ENCODE data around the gene IPMK. TPM values are rescaled to one million over a fixed set of nuclear protein-coding genes. Genes with fewer than 3 reads are reported as not detected.
A peak's percentile ranks its signal among the peaks of the same experiment; 100 is the strongest.

Gene IPMK
- polyA plus RNA-seq, 1 experiment = 3.1 TPM

- DNase-seq (ENCODE audit: low read depth, low spot score) = no peak
- H3K9me3 ChIP-seq (ENCODE audit: control insufficient read depth, insufficient read depth, low read length) = no peaks in the 10 kb centered on the region
- CTCF ChIA-PET = interaction anchor here (0.6 to 7.4 kb wide), 5 partner anchors 28 to 119 kb away, joined by 3 to 266 read pairs (median 6); no protein-coding TSS in a partner anchor
- POLR2A ChIA-PET = no interaction called here
- TF ChIP-seq, protein P1, sequence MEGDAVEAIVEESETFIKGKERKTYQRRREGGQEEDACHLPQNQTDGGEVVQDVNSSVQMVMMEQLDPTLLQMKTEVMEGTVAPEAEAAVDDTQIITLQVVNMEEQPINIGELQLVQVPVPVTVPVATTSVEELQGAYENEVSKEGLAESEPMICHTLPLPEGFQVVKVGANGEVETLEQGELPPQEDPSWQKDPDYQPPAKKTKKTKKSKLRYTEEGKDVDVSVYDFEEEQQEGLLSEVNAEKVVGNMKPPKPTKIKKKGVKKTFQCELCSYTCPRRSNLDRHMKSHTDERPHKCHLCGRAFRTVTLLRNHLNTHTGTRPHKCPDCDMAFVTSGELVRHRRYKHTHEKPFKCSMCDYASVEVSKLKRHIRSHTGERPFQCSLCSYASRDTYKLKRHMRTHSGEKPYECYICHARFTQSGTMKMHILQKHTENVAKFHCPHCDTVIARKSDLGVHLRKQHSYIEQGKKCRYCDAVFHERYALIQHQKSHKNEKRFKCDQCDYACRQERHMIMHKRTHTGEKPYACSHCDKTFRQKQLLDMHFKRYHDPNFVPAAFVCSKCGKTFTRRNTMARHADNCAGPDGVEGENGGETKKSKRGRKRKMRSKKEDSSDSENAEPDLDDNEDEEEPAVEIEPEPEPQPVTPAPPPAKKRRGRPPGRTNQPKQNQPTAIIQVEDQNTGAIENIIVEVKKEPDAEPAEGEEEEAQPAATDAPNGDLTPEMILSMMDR (IDR thresholded peaks at IDR 0.05; ENCODE audit: low read depth, low read length) = no peak
- no peaks in the 10 kb centered on the region for H3K27me3 ChIP-seq (ENCODE audit: control insufficient read depth, insufficient read depth, low read length)
- no peak overlapping the region for H3K4me3 ChIP-seq (ENCODE audit: low read depth, low read length)
- H3K27ac ChIP-seq (ENCODE audit: low read depth, low read length) = no peak overlapping the region
Measured at GRCh38 chr10:58180666-58181065, 87.0 kb downstream of the IPMK start.

DNA sequence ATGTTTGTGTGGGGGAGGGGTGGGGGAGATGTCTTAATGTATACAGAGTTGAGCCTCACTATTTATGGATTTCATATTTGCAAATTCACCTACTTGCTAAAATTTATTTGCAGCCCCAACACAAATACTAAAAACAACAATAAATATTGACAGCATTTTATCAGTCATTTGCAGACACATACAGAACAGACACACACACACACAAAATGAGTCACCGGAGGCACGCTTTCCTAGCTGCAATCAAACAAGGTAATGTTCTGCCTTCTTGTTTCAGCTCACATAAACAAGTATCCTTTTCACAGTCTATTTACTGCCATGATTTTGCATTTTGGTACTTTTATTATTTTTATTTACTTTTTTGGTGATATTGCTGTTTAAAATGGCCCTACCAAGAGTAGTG is 88.5 kb downstream of the IPMK start:
- Histone ChIP-seq H3K27ac (ENCODE audit: low read depth, low read length) (no peak overlapping the region), H3K27me3 (ENCODE audit: control insufficient read depth, insufficient read depth, low read length) (no peaks in the 10 kb centered on the region), H3K4me3 (ENCODE audit: low read depth, low read length) (no peak overlapping the region), H3K9me3 (ENCODE audit: control insufficient read depth, insufficient read depth, low read length) (no peaks in the 10 kb centered on the region)
- TF ChIP-seq, protein P1 (IDR thresholded peaks at IDR 0.05; ENCODE audit: low read depth, low read length) = no peak
- POLR2A ChIA-PET = no interaction called here
- CTCF ChIA-PET = interaction anchor here (0.5 to 7.4 kb wide), 10 partner anchors 10 to 206 kb away, joined by 3 to 266 read pairs (median 10); partner anchors contain the start of gene TFAM
- no peak for DNase-seq (ENCODE audit: low read depth, low spot score)

GRCh38 chr10:58178811-58179210 is 88.9 kb downstream of the IPMK start:
- no peaks in the 10 kb centered on the region for H3K9me3 ChIP-seq (ENCODE audit: control insufficient read depth, insufficient read depth, low read length)
- ChIA-PET POLR2A (no interaction called here), CTCF (interaction anchor here (0.5 to 7.4 kb wide), 21 partner anchors 10 to 212 kb away, joined by 3 to 266 read pairs (median 5); partner anchors contain the start of gene TFAM)
- H3K27me3 ChIP-seq (ENCODE audit: control insufficient read depth, insufficient read depth, low read length) = no peaks in the 10 kb centered on the region
- DNase-seq (ENCODE audit: low read depth, low spot score) = peak; percentile 20
- no peak overlapping the region for H3K27ac ChIP-seq (ENCODE audit: low read depth, low read length)
- TF ChIP-seq, protein P1 (IDR thresholded peaks at IDR 0.05; ENCODE audit: low read depth, low read length) = no peak
- H3K4me3 ChIP-seq (ENCODE audit: low read depth, low read length) = no peak overlapping the region

DNA sequence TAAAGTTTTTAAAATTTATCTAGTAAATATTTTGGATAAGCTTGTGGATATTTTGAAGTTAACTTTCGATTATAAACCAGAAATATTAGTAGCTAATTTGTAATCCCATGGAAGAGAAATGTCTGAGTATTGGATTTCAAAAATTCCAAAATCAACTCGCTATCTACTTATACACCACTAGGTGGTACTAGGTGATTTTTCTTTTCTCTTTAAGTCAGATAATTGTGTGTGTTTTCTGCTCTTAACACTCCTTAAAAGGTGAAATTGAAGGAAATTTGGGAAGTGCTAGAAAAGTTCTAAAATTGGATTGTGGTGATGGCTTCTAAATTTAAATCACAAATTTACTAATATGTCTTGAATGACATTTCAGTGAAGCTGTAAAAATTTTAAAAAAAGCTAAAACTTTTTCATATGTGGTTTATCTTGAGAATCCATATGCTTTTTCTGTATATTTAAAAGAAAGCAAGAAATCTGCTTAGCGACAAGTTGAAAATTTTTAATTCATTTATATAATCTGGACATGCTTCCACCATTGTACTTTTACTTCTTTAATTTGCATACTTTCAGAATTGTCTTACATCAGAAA is 90.2 kb downstream of the IPMK start:
- H3K4me3 ChIP-seq (ENCODE audit: low read depth, low read length) = no peak overlapping the region
- POLR2A ChIA-PET = no interaction called here
- no peak for DNase-seq (ENCODE audit: low read depth, low spot score)
- H3K27ac ChIP-seq (ENCODE audit: low read depth, low read length) = no peak overlapping the region
- TF ChIP-seq, protein P1 (IDR thresholded peaks at IDR 0.05; ENCODE audit: low read depth, low read length) = peak; percentile 66
- CTCF ChIA-PET = interaction anchor here (0.6 to 7.4 kb wide), 33 partner anchors 9 to 214 kb away, joined by 3 to 266 read pairs (median 4); partner anchors contain the start of genes CISD1 and TFAM
- no peaks in the 10 kb centered on the region for H3K27me3 ChIP-seq (ENCODE audit: control insufficient read depth, insufficient read depth, low read length)
- H3K9me3 ChIP-seq (ENCODE audit: control insufficient read depth, insufficient read depth, low read length) = no peaks in the 10 kb centered on the region
